OCI-LY1 (cell line): ENCODE results near the gene CSH2.

Experiments used
- H2AFZ ChIP-seq: fragments of 200-600 bp; sonication (generic), shearing (Covaris generic); 2 replicates; pipeline ENCODE4 v1.6.0; 2014; ENCODE audit warnings: antibody characterized with exemption, mild to moderate bottlenecking, low read length
- H3F3A ChIP-seq: fragments of 200-600 bp; sonication (generic), shearing (Covaris generic); 2 replicates; pipeline ENCODE4 v1.6.0; 2014; ENCODE audit warnings: mild to moderate bottlenecking, antibody characterized with exemption, low read length, moderate library complexity; ENCODE audit not compliant: insufficient read depth
- H3K27ac ChIP-seq: fragments of 200-600 bp; sonication (generic); 2 replicates; pipeline ENCODE4 v1.5.1; 2014; ENCODE audit warnings: low read length, mixed run types, mild to moderate bottlenecking, low read depth; ENCODE audit not compliant: poor library complexity, severe bottlenecking
- H3K27me3 ChIP-seq: fragments of 200-600 bp; sonication (generic); 2 replicates; pipeline ENCODE4 v1.6.0; 2014; ENCODE audit warnings: antibody characterized with exemption, mild to moderate bottlenecking, low read length, moderate library complexity; ENCODE audit not compliant: insufficient read depth
- H3K36me3 ChIP-seq: fragments of 200-600 bp; sonication (generic); 2 replicates; pipeline ENCODE4 v1.6.1; 2014; ENCODE audit warnings: mild to moderate bottlenecking, antibody characterized with exemption, low read length, moderate library complexity, mixed read lengths; ENCODE audit not compliant: insufficient read depth
- H3K4me1 ChIP-seq: fragments of 200-600 bp; sonication (generic); 2 replicates; pipeline ENCODE4 v1.5.1; 2014; ENCODE audit warnings: mild to moderate bottlenecking, low read length, moderate library complexity; ENCODE audit not compliant: insufficient read depth, severe bottlenecking
- H3K4me2 ChIP-seq: fragments of 200-600 bp; sonication (generic), shearing (Covaris generic); 2 replicates; pipeline ENCODE4 v1.6.1; 2014; ENCODE audit warnings: low read length
- H3K4me3 ChIP-seq: fragments of 200-600 bp; sonication (generic); 2 replicates; pipeline ENCODE4 v1.5.1; 2014; ENCODE audit warnings: low read length, low read depth, mild to moderate bottlenecking, mixed read lengths; ENCODE audit not compliant: poor library complexity, severe bottlenecking
- H3K79me2 ChIP-seq: fragments of 200-600 bp; shearing (Covaris generic); 2 replicates; pipeline ENCODE4 v1.6.1; 2016; ENCODE audit warnings: mixed run types, low read length, mixed read lengths; ENCODE audit not compliant: insufficient read depth
- H3K9ac ChIP-seq: fragments of 200-600 bp; sonication (generic), shearing (Covaris generic); 2 replicates; pipeline ENCODE4 v1.6.1; 2014; ENCODE audit warnings: mild to moderate bottlenecking, low read length, mixed read lengths
- H3K9me2 ChIP-seq: fragments of 200-600 bp; sonication (generic), shearing (Covaris generic); 2 replicates; pipeline ENCODE4 v1.6.1; 2014; ENCODE audit warnings: low read depth, mild to moderate bottlenecking, low read length, mixed read lengths
- H3K9me3 ChIP-seq: fragments of 200-600 bp; shearing (Covaris generic); 2 replicates; pipeline ENCODE4 v1.6.1; 2014; ENCODE audit warnings: low read length, mixed read lengths
- H4K20me1 ChIP-seq: fragments of 200-600 bp; sonication (generic), shearing (Covaris generic); 2 replicates; pipeline ENCODE4 v1.6.0; 2016; ENCODE audit warnings: mild to moderate bottlenecking, low read length; ENCODE audit not compliant: insufficient read depth
- CTCF ChIP-seq: fragments of 200-600 bp; sonication (generic), shearing (Covaris generic); IDR thresholded peaks from 2 replicates; pipeline ENCODE4 v1.5.1; 2017; ENCODE audit warnings: mild to moderate bottlenecking, antibody characterized with exemption, low read length, moderate library complexity, mixed read lengths
- EZH2 ChIP-seq: fragments of 200-600 bp; sonication (generic), shearing (Covaris generic); IDR thresholded peaks from 2 replicates; pipeline ENCODE4 v1.8.0; 2017; ENCODE audit warnings: borderline replicate concordance, mixed run types, mild to moderate bottlenecking, antibody characterized with exemption, low read length, moderate library complexity, mixed read lengths

CSH2 gene

GRCh38 chr17:63824362-63824761, 49.1 kb downstream of the CSH2 start:
- Histone ChIP-seq H3K27ac (no peak overlapping the region), H3K4me3 (no peak overlapping the region), H2AFZ (no peak overlapping the region), H3K36me3 (peaks cover 75% of the 10 kb centered on the region), H3K4me2 (no peak overlapping the region), H3F3A (no peaks in the 10 kb centered on the region), H3K4me1 (peaks cover 29% of the 10 kb centered on the region), H3K79me2 (peaks cover 23% of the 10 kb centered on the region), H3K9me2 (no peaks in the 10 kb centered on the region), H3K27me3 (no peaks in the 10 kb centered on the region), H4K20me1 (no peaks in the 10 kb centered on the region), H3K9me3 (no peaks in the 10 kb centered on the region), H3K9ac (no peak overlapping the region)
- TF ChIP-seq EZH2: no peak
- TF ChIP-seq CTCF: no peak

GRCh38 chr17:63823659-63824331, 49.7 kb downstream of the CSH2 start:
- H3F3A ChIP-seq: no peaks in the 10 kb centered on the region; the same call in 1 of the 2 replicates
- H3K27ac ChIP-seq: no peak overlapping the region
- H4K20me1 ChIP-seq: no peaks in the 10 kb centered on the region
- H3K4me2 ChIP-seq: no peak overlapping the region
- no peaks in the 10 kb centered on the region for H3K9me2 ChIP-seq
- TF ChIP-seq EZH2: no peak
- TF ChIP-seq CTCF: no peak
- no peaks in the 10 kb centered on the region for H3K27me3 ChIP-seq
- no peak overlapping the region for H2AFZ ChIP-seq
- no peak overlapping the region for H3K9ac ChIP-seq
- H3K4me1 ChIP-seq: peaks cover 23% of the 10 kb centered on the region
- peaks cover 20% of the 10 kb centered on the region for H3K79me2 ChIP-seq
- no peak overlapping the region for H3K4me3 ChIP-seq
- H3K9me3 ChIP-seq: no peaks in the 10 kb centered on the region
- peaks cover 75% of the 10 kb centered on the region for H3K36me3 ChIP-seq

- no peak overlapping the region for H2AFZ ChIP-seq
- no peaks in the 10 kb centered on the region for H4K20me1 ChIP-seq
- no peak overlapping the region for H3K4me3 ChIP-seq
- H3K9me3 ChIP-seq: no peaks in the 10 kb centered on the region
- peaks cover 15% of the 10 kb centered on the region for H3K4me1 ChIP-seq
- peaks cover 8% of the 10 kb centered on the region; the same call in 1 of the 2 replicates for H3K79me2 ChIP-seq
- no peak overlapping the region for H3K4me2 ChIP-seq
- no peak for TF ChIP-seq CTCF
- TF ChIP-seq EZH2: no peak
- H3F3A ChIP-seq: no peaks in the 10 kb centered on the region; the same call in 1 of the 2 replicates
- H3K9ac ChIP-seq: no peak overlapping the region
- peaks cover 84% of the 10 kb centered on the region for H3K36me3 ChIP-seq
- H3K9me2 ChIP-seq: no peaks in the 10 kb centered on the region
- no peaks in the 10 kb centered on the region for H3K27me3 ChIP-seq
- no peak overlapping the region for H3K27ac ChIP-seq
These were observed 50.9 kb downstream of the CSH2 start for GRCh38 chr17:63822537-63822936.
